Measurements from ENCODE around the gene TMEM245.

Gene TMEM245

DNA sequence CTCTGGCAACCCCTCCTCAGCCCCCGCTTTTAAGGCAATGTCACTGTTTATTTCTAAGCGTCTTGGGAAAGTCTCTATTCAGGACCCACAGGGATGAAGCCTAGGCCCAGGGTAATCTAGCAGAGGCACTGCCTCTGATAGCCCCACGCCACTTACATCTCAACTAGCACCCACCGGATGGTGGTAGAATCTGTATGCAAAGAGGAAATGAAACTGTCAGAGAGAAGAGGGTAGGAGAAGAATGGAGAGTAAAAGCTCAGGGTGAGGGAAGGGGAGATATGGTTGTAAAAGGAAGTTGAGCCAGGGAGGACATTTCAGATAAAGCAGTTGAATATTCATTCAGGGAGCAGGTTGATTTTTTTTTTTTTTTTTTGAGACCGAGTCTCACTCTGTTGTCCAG lies 44.3 kb upstream of the TMEM245 start (continued):
- TF ChIP-seq, protein P1, sequence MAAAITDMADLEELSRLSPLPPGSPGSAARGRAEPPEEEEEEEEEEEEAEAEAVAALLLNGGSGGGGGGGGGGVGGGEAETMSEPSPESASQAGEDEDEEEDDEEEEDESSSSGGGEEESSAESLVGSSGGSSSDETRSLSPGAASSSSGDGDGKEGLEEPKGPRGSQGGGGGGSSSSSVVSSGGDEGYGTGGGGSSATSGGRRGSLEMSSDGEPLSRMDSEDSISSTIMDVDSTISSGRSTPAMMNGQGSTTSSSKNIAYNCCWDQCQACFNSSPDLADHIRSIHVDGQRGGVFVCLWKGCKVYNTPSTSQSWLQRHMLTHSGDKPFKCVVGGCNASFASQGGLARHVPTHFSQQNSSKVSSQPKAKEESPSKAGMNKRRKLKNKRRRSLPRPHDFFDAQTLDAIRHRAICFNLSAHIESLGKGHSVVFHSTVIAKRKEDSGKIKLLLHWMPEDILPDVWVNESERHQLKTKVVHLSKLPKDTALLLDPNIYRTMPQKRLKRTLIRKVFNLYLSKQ (tag by site-specific recombination; IDR thresholded peaks at IDR 0.05; ENCODE audit: borderline replicate concordance): no peak

DNA sequence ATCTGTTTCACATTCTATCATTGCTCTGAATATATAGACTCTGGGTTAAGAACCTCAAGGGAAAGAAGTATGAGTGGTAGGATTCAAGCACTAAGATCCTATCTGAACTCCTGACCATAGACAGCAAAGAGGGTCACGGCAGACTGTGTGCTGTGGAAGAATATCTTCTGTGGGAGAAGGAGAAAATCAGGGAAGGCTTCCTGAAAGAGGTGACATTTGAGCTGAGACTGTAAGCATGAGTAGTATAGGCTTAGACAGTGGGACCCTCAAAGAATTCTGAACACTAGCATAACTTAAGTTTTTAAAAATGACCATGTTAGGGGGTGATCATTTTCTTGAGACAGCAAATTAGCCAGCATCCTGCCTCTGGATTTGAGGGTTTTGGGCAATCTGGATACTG lies 43.4 kb upstream of the TMEM245 start:
- no peak overlapping the region for H3K27ac ChIP-seq (ENCODE audit: extremely low read depth, low read depth, low read length)
- ChIA-PET CTCF (interaction anchor here (1.2 to 1.8 kb wide), 2 partner anchors 14 to 20 kb away, joined by 3 to 6 read pairs; no protein-coding TSS in a partner anchor), POLR2A (no interaction called here)
- H3K9me3 ChIP-seq (ENCODE audit: control insufficient read depth, insufficient read depth, low read depth, low read length): no peaks in the 10 kb centered on the region
- TF ChIP-seq KLF10 (tag by site-specific recombination; IDR thresholded peaks at IDR 0.05): no peak
- no peak for TF ChIP-seq ZNF19 (tag by site-specific recombination; IDR thresholded peaks at IDR 0.05; ENCODE audit: low read depth)
- TF ChIP-seq WT1 (tag by site-specific recombination; IDR thresholded peaks at IDR 0.05): no peak
- no peak for TF ChIP-seq ZNF23 (tag by site-specific recombination; IDR thresholded peaks at IDR 0.05; ENCODE audit: borderline replicate concordance)
- TF ChIP-seq ZNF202 (tag by site-specific recombination; IDR thresholded peaks at IDR 0.05; ENCODE audit: borderline replicate concordance): no peak
- TF ChIP-seq, protein P2, sequence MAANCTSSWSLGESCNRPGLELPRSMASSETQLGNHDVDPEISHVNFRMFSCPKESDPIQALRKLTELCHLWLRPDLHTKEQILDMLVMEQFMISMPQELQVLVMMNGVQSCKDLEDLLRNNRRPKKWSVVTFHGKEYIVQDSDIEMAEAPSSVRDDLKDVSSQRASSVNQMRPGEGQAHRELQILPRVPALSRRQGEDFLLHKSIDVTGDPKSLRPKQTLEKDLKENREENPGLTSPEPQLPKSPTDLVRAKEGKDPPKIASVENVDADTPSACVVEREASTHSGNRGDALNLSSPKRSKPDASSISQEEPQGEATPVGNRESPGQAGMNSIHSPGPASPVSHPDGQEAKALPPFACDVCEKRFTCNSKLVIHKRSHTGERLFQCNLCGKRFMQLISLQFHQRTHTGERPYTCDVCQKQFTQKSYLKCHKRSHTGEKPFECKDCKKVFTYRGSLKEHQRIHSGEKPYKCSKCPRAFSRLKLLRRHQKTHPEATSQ (tag by site-specific recombination; IDR thresholded peaks at IDR 0.05): no peak
- TF ChIP-seq GLIS1 (tag by site-specific recombination; IDR thresholded peaks at IDR 0.05): no peak
- no peak for TF ChIP-seq ZXDB (tag by site-specific recombination; IDR thresholded peaks at IDR 0.05)
- no peak for TF ChIP-seq ZNF266 (tag by site-specific recombination; IDR thresholded peaks at IDR 0.05; ENCODE audit: low read depth)
- no peak for TF ChIP-seq KLF1 (tag by site-specific recombination; IDR thresholded peaks at IDR 0.05)
- TF ChIP-seq ZNF146 (tag by site-specific recombination; IDR thresholded peaks at IDR 0.05): no peak
- no peak overlapping the region for H3K4me3 ChIP-seq (ENCODE audit: low read depth, low read length)
- H3K4me1 ChIP-seq (ENCODE audit: control insufficient read depth, insufficient read depth, low read length): no peaks in the 10 kb centered on the region; the same call in 1 of the 2 replicates
- H3K36me3 ChIP-seq (ENCODE audit: control insufficient read depth in 2 of 2, insufficient read depth in 1 of 2, low read length in 2 of 2): no peaks in the 10 kb centered on the region

DNA sequence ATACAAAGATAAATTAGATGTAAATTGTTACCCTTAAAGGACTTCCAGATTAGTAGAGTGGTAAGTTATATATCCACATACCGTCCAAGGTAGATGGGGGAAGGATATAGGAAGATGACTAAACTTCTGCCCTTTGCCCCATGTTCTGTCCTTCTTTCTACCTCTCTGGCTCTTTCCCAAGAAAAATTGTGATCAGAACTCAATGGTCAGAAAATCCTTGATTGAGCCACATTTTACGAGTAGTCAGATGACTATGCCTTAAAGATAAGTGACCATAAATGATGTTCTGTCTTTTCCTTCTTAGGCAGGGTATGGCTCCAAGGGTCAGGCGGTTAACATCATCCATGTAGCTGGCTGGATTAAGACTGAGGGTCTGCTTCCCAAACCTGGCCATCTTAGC lies 42.9 kb upstream of the TMEM245 start:
- CTCF ChIA-PET: interaction anchor here (1.2 to 1.8 kb wide), 2 partner anchors 14 to 20 kb away, joined by 3 to 6 read pairs; no protein-coding TSS in a partner anchor

DNA sequence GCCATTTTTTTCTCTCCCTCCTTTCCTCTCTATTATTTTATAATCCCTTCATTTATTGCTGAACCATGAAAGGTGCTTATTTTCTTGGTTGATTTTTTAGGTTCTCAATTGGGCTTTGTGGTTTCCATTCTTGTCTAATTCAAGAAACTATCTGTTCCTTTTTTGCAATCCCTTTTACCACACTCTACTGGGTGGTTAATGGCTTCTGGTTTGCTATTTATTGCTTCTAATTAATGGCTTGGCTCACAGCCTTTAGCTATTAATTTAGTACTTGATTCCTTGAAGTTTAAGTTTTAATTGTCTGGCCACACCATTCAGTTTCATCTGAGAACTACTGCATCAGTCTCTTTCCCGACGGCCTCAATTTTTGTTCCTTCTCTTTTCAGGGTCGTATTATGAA lies 41.7 kb upstream of the TMEM245 start:
- Histone ChIP-seq H3K4me1 (ENCODE audit: control insufficient read depth, insufficient read depth, low read length) (no peaks in the 10 kb centered on the region), H3K36me3 (ENCODE audit: control insufficient read depth in 2 of 2, insufficient read depth in 1 of 2, low read length in 2 of 2) (no peaks in the 10 kb centered on the region), H3K9me3 (ENCODE audit: control insufficient read depth, insufficient read depth, low read depth, low read length) (no peaks in the 10 kb centered on the region), H3K27ac (ENCODE audit: extremely low read depth, low read depth, low read length) (no peak overlapping the region), H3K4me3 (ENCODE audit: low read depth, low read length) (no peak overlapping the region)
- ChIA-PET POLR2A (no interaction called here), CTCF (no interaction called here)
- TF ChIP-seq ZNF239 (tag by site-specific recombination; IDR thresholded peaks at IDR 0.05): no peak
- TF ChIP-seq ZNF510 (tag by site-specific recombination; IDR thresholded peaks at IDR 0.05; ENCODE audit: insufficient replicate concordance): no peak
- TF ChIP-seq ZNF302 (tag by site-specific recombination; IDR thresholded peaks at IDR 0.05; ENCODE audit: low read depth): no peak
- no peak for TF ChIP-seq ZNF701 (tag by site-specific recombination; IDR thresholded peaks at IDR 0.05)
- TF ChIP-seq, protein P3, sequence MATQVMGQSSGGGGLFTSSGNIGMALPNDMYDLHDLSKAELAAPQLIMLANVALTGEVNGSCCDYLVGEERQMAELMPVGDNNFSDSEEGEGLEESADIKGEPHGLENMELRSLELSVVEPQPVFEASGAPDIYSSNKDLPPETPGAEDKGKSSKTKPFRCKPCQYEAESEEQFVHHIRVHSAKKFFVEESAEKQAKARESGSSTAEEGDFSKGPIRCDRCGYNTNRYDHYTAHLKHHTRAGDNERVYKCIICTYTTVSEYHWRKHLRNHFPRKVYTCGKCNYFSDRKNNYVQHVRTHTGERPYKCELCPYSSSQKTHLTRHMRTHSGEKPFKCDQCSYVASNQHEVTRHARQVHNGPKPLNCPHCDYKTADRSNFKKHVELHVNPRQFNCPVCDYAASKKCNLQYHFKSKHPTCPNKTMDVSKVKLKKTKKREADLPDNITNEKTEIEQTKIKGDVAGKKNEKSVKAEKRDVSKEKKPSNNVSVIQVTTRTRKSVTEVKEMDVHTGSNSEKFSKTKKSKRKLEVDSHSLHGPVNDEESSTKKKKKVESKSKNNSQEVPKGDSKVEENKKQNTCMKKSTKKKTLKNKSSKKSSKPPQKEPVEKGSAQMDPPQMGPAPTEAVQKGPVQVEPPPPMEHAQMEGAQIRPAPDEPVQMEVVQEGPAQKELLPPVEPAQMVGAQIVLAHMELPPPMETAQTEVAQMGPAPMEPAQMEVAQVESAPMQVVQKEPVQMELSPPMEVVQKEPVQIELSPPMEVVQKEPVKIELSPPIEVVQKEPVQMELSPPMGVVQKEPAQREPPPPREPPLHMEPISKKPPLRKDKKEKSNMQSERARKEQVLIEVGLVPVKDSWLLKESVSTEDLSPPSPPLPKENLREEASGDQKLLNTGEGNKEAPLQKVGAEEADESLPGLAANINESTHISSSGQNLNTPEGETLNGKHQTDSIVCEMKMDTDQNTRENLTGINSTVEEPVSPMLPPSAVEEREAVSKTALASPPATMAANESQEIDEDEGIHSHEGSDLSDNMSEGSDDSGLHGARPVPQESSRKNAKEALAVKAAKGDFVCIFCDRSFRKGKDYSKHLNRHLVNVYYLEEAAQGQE (tag by site-specific recombination; IDR thresholded peaks at IDR 0.05): no peak
- no peak for TF ChIP-seq ZBTB48 (tag by site-specific recombination; IDR thresholded peaks at IDR 0.05)
- no peak for TF ChIP-seq KLF1 (tag by site-specific recombination; IDR thresholded peaks at IDR 0.05)
- TF ChIP-seq ZNF354C (tag by site-specific recombination; IDR thresholded peaks at IDR 0.05; ENCODE audit: borderline replicate concordance, low read depth): no peak

More for the DNA sequence above, 42.9 kb upstream of the TMEM245 start:
- TF ChIP-seq TCF7L2 (IDR thresholded peaks at IDR 0.05; ENCODE audit: borderline replicate concordance, low read depth, low read length) (no peak), ZBTB21 (tag by site-specific recombination; IDR thresholded peaks at IDR 0.05) (no peak), SETDB1 (IDR thresholded peaks at IDR 0.05; ENCODE audit: insufficient read length, low read length) (no peak), ZFP69B (tag by site-specific recombination; IDR thresholded peaks at IDR 0.05) (no peak), MYNN (tag by site-specific recombination; IDR thresholded peaks at IDR 0.05; ENCODE audit: borderline replicate concordance) (no peak), ZNF791 (tag by site-specific recombination; IDR thresholded peaks at IDR 0.05) (no peak)
- TF ChIP-seq, protein P4, sequence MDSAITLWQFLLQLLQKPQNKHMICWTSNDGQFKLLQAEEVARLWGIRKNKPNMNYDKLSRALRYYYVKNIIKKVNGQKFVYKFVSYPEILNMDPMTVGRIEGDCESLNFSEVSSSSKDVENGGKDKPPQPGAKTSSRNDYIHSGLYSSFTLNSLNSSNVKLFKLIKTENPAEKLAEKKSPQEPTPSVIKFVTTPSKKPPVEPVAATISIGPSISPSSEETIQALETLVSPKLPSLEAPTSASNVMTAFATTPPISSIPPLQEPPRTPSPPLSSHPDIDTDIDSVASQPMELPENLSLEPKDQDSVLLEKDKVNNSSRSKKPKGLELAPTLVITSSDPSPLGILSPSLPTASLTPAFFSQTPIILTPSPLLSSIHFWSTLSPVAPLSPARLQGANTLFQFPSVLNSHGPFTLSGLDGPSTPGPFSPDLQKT (IDR thresholded peaks at IDR 0.05; ENCODE audit: borderline replicate concordance, low read depth, low read length): no peak
- POLR2A ChIA-PET: no interaction called here
- Histone ChIP-seq H3K9me3 (ENCODE audit: control insufficient read depth, insufficient read depth, low read depth, low read length) (no peaks in the 10 kb centered on the region), H3K36me3 (ENCODE audit: control insufficient read depth in 2 of 2, insufficient read depth in 1 of 2, low read length in 2 of 2) (no peaks in the 10 kb centered on the region), H3K4me1 (ENCODE audit: control insufficient read depth, insufficient read depth, low read length) (no peaks in the 10 kb centered on the region; the same call in 1 of the 2 replicates), H3K27ac (ENCODE audit: extremely low read depth, low read depth, low read length) (no peak overlapping the region), H3K4me3 (ENCODE audit: low read depth, low read length) (no peak overlapping the region)
